Frontal cortex (tissue), 4 donors: ENCODE data around the gene TBXA2R. TPM values are rescaled to one million over a fixed set of nuclear protein-coding genes. Genes with fewer than 3 reads are reported as not detected.
"Not testable (repeated sequence)": the region's sequence is repeated elsewhere in the genome, so short reads cannot be mapped to it uniquely, and the experiment has no call there.

ENCODE experiments used
- DNase-seq, 2 donors: peaks; one replicate each; pipeline ENCODE4 v3.0.0; 2012; ENCODE audit warnings: low spot score in 2 of 2
- FAIRE-seq: peaks from 2 replicates; lab custom pipeline; 2012; peaks lifted over from hg19 to GRCh38; lab: Jason Lieb, UNC
- total RNA-seq: library from RNA; depleted of rRNA; stranded (reverse); fragments of >200 nt; gene quantifications from one replicate; pipeline ENCODE4 v1.2.3, GENCODE V29; 2014
- donor health status: control.
- donor health status: control.
- donor health status: control.

Gene TBXA2R
- 0.41 TPM for total RNA-seq

DNA sequence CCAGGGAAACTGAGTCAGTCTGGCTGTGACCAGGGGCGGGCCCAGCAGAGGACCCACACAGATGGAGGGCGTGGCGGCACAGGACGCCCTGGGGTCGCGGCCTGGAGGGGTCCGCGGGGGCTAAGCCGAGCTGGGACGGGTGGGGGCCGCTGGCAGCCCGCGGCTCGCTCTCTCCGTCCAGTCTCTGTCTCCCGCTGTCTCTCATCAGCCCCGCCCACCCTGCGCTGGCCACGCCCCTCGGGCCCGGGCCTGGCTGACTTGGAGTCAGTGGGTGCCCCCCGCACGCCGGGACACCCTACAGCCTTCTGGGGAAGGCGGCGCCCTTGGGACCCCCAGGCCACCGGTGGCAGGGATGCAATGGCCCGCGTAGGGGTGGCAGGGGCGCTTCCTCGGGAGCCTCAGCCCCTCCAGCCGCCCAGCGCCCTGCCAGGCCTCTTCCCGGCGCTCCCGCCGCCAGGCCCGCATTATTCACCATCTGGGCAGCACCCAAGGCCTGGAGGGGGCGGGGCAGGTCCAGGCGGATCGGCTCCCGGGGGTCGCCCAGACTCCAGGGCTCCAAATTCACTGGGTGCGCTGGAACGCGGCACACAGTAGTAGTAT is at the start of gene TBXA2R:
Gene TBXA2R (minus strand): TSS at position 186 of the 600 bp plus-strand sequence. CDS start 6,241 bp downstream, outside the sequence.
- DNase-seq (peak; percentile 75 to 81), FAIRE-seq (no peak)

DNA sequence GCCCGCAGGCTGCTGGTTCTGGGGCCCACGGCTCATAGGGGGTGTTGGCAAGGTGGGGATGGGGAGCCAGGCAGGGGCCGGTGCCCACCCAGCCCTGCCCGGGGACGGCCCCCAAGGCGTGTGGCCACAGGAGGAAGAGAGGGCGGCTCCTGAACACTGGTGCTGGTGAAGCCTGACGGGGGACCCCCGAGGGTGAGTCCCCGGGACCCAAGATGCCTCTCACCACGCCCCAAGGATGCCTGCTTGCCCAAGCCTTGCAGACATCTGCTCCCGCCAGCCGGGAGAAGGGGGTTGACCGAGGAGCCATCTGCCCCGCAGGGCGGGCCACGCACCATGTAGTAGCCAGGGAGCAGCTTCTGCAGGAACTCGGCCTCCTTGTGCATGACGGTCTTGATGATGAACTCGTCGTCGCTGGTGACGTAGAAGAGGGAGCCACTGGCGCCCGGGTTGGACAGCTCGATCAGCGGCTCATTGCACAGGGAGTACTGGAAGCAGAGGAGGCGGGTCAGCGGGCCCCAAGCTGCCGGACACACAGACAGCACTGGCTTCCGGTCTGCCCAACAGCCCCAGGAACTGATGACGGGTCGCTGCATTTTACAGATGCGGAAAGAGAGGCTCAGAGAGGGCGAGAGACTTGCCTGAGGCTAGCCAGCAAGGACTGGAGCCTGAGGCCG is 49.5 kb upstream of the TBXA2R start:
- FAIRE-seq, result no peak
- DNase-seq, result no peak

DNA sequence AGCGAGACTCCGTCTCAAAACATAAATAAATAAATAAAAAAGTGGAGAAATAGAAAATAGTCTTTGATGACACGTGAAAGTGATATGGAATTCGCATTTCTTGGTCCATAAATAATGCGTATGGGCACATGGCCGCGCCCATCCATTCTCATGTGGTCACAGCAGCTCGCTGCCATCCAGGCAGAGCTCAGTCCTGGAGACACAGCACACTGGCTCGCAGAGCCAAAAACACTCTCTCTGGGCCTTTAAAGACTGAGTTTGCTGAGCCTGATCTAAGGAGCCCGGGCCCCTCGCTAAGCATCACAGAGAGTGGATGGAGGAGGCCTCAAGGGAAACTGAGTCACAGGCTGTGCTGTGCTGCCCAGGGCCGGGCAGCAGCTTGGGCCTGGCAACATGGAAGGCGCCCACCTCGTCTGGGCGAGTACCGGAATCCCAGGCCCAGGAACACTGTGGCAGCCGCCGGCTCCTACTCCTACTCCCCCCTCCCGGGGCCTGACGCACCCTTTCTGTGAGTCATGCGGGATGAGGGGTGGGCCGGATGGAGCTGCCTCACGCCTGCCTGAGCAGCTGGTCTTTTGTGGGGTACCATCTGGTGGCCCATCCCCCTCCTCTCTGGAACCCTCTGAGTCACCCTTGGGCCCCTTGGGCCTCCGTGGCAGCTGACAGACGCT is 48.9 kb upstream of the TBXA2R start:
- FAIRE-seq (no peak), DNase-seq (peak; percentile 65 to 84)

DNA sequence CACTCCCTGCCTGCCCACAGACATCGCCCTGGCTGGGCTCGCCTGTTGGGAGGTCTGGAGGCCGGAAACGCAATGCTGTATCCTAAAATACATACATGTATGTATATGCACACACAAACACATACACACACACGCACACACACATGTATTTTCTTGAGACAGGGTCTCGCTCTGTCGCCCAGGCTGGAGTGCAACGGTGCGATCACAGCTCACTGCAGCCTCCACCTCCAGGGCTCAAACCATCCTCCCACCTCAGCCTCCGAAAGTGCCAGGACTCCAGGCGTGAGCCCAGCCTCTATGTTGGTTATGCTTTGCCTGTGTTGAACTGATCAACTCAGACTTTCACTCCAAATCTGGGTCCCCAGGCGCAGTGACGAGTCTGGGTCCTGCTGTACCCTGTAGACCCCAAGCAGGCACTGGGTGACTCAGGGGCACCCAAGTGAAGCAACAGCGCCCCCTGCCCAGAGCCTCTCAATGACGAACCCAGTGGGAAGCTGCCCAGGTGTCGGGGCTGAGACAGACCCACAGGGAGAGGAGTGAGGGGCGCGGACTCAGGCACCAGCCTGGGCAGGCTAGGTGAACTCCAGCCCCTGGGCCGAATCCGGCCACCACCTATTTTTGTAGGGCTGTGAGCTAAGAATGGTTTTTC is 47.3 kb upstream of the TBXA2R start:
- DNase-seq (no peak), FAIRE-seq (no peak)

DNA sequence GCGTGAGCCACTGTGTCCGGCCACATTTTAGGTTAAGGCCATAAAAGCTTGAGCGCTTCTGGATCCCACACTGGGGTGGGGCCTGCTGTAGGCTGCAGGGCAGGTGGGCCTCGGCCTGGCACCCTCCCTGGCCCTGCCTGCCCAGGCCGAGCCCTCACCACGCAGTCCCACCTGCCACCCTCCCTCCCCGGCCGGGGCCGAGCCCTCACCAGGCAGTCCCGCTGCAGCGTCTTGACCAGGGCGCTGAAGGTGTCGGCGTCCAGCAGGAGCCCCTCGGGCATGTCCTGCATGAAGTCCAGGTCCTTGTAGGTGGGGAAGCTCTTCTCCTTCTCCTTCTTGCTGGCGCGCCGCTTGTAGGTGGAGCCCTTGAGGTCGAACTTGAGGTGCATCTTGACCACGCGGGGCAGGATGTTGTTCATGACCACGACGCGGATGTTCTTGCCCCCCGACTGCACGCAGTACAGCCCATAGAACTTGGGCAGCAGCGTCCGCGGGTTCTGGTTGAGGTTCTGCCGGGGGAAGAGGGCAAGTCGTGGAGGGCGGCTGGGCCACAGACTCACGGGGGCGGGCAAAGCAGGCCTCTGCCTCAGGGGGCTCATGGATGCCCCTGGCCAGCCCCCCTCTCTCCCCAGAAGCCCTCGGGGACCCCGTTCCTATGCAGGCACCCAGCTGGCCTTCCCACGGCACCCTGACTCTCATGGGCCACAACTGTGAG is 46.6 kb upstream of the TBXA2R start:
- DNase-seq, result no peak
- no peak for FAIRE-seq

DNA sequence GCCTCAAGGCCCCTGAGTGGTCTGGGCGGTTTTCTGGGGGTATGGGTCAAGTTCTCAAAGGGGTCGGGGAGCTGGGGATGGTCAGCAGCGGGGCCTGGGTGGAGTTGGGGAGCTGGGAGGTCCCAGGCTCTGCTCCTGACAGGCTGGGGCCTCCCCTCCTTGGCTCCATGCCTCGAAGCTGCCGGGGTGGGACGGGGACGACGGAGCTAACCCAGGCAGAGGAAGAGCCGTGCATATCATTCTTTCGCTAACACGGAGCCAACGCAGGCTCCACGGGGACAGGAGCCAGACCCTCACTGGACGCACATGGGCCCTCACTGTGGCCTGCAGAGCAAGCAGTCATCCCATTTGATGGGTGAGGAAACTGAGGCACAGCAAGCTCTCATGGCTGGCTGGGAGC is 45.7 kb upstream of the TBXA2R start:
- FAIRE-seq, result no peak
- no peak for DNase-seq

DNA sequence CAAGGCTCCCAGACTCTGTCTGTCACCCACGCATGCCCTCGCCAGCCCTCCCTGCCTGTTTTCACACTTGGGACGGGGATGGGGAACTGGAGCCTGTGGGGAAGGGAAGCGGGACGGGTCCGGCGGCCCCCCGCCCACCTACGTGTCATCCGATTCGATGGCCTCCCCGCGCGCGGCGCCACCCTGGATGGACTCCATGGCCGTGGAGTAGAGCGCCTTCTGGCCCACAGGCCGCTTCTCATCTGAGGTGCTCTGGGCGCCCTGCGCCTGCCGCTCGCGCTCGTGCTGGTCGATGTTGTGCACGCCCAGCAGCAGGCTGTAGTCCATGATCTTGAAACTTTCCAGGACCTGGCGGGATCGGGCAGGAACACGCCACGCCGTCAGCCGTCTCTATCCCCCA is 45.0 kb upstream of the TBXA2R start:
- no peak for DNase-seq
- FAIRE-seq, result no peak

DNA sequence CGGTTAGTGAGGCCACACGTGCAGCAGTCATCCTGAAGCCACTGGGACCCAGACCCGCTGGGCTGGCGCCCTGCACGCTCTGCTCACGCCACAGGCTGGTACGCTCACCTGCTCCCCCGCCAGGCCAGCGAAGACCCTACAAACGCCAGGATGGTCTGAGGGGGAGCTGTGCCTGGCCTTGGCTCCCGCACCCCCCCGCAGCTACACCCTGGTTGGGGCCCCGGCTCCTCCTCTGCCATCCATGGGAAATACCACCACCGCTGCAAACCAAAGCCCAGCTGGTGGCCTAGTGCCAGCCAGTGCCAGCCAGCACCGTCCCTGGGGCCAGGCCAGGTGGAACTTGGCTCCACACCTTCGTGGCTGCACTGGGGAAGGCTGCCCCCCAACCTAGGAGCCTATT is 43.2 kb upstream of the TBXA2R start:
- no peak for FAIRE-seq
- no peak for DNase-seq

DNA sequence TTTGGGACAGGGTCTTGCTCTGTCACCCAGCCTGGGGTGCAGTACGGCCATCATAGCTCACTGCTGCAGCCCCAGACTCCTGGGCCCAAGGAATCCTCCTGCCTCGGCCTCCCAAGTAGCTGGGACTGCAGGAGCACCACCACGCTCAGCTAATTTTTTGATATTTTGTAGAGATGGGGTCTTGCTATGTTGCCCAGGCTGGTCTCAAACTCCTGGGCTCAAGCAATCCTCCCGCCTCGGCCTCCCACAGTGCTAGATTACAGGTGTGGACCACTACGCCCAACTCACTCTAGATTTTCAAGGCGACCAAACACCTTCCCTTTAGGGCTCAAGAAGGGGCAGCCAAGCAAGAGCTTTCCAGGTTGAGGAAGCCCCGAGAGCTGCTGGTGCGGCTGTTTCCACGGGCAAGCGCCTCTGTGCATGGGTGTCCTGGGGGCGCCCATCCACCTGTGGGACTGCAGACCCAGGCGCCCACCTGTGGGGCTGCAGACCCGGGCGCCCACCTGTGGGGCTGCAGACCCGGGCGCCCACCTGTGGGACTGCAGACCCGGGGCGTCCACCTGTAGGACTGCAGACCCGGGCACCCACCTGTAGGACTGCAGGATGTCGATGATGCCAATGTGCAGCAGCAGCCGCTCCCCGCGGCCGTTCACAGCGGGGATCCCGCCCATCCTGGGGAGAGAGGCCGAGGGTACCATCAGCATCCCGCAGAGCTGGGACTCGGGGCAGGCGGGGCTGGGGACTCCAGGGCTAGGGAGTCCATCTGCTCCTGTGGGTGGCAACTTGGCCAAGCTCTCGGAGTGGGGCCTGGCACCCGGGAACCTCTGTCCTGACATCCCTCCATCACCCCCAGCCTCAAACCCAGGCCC is 41.6 kb upstream of the TBXA2R start:
- FAIRE-seq (no peak), DNase-seq (no peak)

DNA sequence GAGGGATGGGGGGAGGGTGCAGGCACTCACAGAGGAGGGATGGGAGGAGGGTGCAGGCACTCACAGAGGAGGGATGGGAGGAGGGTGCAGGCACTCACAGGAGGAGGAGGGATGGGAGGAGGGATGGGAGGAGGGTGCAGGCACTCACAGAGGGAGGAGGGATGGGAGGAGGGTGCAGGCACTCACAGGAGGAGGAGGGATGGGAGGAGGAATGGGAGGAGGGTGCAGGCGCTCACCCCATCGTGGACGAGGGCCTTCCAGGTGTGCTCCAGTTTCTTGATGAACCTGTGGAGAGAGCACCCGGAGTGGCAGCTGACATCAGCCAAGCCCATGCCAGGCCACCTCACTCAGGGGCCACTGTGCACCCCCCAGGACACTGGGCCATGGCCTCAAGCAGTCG is 40.4 kb upstream of the TBXA2R start:
- DNase-seq, FAIRE-seq: not testable (repeated sequence)

DNA sequence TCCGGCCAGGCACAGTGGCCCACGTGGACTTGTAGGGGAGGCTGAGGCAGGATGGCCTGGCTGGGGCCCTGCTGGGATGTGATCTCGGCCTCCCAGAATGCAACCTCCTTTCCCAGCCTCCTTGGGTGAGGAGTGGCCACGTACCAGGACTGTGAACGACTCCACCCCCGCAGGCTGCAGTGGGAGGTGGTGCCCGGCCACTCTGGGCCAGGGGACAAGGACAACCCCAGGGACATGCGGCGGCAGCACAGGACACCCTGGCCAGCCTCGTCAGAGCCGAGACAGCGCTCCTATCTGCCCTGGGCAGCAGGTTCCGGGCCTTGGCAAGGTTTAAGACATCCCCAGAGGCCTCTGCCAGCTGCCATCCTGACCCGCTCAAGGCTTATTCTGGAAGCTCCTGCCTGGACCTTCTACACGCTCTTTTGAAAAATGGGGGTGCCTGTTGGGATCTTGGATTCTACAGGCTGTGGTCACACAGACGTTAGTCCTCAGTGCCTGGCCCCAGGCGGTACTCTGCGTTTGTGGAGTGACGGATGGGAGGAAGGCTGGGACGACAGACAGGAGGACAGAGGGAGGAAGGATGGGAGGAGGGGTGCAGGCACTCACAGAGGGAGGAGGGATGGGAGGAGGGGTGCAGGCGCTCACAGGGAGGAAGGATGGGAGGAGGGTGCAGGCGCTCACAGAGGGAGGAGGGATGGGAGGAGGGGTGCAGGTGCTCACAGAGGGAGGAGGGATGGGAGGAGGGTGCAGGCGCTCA is 39.8 kb upstream of the TBXA2R start:
- FAIRE-seq (no peak), DNase-seq (no peak)

DNA sequence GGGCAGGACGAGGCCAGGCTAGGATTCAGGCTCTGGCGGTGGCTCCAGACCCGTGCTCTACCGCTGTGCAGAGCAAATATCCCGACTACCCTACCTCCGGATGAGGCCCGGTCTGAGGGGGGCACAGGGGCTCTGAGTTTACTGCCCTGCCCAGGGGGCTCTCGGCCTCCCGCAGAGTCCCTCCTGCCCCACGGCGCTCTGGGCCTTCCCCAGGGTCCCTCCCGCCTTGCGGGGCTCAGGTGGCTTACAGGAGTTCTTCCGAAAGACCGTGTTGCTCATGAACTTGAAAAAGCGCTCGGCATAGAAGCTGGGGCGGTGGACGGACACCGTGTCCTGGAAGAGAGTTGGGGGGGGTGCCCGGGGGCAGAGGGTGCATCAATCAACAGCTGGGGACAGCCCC is 39.1 kb upstream of the TBXA2R start:
- FAIRE-seq, result no peak
- DNase-seq, result no peak

DNA sequence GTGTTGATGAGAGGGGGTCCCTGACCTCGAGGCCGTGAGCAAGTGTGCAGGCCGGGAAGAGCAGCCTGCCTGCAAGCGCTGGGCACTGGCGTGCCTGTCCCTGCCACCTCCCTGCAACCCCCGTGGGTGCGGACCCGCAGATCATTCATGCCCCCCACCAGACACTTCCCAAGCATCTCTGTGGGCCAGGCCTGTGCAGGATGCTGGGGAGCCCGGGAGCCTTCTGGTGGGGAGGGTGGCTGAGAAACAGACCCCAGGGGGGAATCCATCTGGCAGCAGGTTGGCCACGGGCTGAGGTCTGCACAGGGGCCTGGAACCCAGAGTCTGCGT is 38.4 kb upstream of the TBXA2R start:
- DNase-seq (no peak), FAIRE-seq (no peak)

DNA sequence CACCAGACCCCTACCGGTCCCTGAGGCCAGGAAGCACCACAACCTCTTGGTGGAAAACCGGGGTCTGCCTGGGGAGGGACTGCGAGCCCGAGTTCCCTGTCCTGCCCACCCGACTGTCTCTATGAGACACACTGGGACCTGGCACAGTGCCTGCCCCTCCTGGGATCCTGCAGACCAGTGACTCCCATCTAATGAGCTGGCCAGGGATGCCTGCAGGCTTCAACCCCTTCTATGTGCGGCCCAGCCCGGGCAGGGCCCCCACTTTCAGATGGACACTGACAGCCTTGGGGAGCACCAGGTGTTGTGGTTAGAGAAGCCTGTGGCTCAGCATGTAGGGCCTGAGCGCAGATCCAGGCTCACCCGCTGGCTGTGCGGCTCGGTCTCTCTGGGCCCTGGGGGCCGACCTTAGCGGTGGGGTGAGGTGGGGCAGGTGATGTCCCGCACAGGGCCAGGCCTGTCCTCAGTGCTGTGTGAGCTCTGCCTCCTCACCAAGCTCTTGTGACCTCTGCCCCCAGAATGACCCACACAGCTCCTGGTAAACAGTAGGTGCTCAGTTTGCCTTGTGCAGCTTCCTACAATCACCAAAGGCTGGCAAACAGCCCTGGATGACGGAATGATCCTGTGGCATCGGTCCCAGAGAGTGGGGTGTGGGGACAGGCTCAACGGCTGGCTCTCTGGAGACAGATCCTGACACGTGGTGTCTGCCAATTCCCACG is 37.8 kb upstream of the TBXA2R start:
- FAIRE-seq, result peak; percentile 26
- peak; percentile 79 to 83 for DNase-seq

DNA sequence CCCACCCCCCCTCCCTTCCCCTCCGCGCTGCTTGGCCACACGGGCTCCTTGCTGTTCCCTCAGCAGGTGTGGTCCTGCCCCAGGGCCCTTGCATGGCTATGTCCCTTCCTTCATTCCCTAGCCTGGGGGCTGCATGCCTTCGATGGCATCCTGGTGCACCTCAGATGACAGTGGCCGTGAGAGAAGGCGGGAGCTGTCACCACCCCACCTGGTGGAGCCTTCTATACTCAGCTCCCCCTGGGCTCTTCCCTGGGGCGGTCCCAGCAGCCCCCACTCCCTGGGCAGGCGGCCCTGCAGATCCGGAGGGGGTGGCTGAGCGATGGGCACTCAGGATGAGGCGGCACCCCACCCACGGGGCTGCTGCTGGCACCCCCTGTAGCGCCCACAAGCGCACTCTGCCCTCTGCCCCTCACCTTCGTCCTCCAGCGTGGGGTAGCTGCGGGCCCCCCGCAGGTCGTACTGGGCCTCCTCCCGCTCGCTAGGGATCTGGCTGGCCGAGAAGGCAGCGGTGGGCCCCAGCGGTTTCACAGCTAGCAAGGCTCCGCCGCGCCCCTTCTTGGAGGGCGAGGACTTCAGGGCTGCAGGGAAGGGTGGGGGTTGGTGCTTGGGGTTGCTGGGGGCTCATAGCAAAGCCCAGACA is 37.1 kb upstream of the TBXA2R start:
- no peak for FAIRE-seq
- DNase-seq, result no peak

DNA sequence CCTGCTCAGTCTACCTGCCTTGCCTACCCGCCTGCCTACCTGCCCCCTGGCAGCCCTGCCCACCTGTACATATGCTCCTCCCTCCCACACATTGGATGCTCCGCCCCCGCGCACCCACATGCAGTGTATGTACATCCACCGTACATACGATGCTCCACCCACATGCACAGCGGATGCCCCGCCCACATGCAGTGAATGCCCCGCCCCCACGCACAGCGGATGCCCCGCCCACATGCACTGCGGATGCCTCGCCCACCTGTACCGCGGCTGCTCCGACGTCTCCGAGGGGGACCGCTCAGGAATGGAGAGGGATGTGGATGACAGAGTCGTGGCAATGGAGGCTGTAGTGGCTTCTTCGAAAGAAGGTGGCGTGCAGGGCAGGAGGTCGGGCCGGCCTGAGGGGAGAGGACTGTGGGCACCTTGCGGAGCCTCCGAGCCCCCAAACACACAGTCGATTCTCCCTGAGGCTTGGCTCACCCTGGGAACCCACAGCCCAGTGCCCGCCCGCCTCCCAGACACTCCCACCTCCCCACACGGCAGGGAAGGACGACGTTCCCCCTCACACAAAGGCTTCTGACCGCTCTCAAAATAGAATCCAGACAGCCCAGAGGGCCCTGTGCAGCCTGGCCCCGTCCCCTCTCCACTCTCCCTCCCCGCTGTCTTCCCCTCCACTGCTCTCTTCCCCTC is 36.5 kb upstream of the TBXA2R start:
- DNase-seq (no peak), FAIRE-seq (no peak)

DNA sequence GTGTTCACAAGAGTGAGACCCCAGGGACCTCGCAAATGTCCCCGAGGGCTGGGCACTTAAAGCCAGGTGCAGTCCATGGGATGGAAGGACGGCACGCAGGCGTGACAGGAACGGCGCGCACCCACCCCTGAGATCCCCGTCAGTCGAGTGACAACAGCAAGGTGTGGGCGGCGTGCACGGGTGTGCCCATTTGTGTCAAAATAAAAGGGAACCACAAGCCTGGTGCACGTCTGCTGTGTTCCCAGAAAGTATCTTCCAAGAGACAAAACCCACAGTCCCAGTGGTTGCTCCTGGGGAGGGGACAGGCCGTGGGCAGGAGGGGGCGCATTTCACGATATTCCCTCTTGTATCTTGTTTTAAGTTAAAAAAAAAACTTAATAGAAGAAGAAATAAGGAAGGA is 35.6 kb upstream of the TBXA2R start:
- DNase-seq (no peak), FAIRE-seq (no peak)
